Gastrocnemius medialis (tissue), 4 donors: ENCODE data around the gene REXO4. TPM values are rescaled to one million over a fixed set of nuclear protein-coding genes. Genes with fewer than 3 reads are reported as not detected.

Source experiments
- ATAC-seq, 2 donors: fragments of 150-250 bp; one replicate each; pipeline ENCODE4 v1.9.1; 2016
- DNase-seq, 2 donors: peaks; one replicate each; pipeline ENCODE4 v3.0.0-alpha.2; 2019
- H3K27ac ChIP-seq, 4 donors: fragments of 200-600 bp; sonication (generic); 1 replicate in 1 of 4; 2 replicates in 3 of 4; pipeline ENCODE4 v1.5.1; 2016 to 2018; ENCODE audit warnings: mild to moderate bottlenecking in 2 of 4, moderate library complexity in 1 of 4
- H3K27me3 ChIP-seq, 3 donors: fragments of 200-600 bp; sonication (generic) in 2 of 3; 1 replicate in 1 of 3; 2 replicates in 2 of 3; pipeline versions ENCODE4 v1.5.1 to v1.6.0; 2016 to 2019; ENCODE audit warnings: mild to moderate bottlenecking in 1 of 3, moderate library complexity in 1 of 3
- H3K36me3 ChIP-seq, 2 donors: fragments of 200-600 bp; sonication (generic) in 1 of 2; one replicate each; pipeline ENCODE4 v1.5.1; 2017 to 2018
- H3K4me1 ChIP-seq, 2 donors: fragments of 200-600 bp; sonication (generic) in 1 of 2; one replicate each; pipeline ENCODE4 v1.5.1; 2016 to 2017; ENCODE audit warnings: mild to moderate bottlenecking in 2 of 2
- H3K4me3 ChIP-seq, 4 donors: fragments of 200-600 bp; sonication (generic) in 3 of 4; 1 replicate in 1 of 4; 2 replicates in 3 of 4; pipeline ENCODE4 v1.5.1; 2016 to 2019; ENCODE audit warnings: mild to moderate bottlenecking in 2 of 4
- H3K9me3 ChIP-seq, 3 donors: fragments of 200-600 bp; sonication (generic) in 2 of 3; 1 replicate in 1 of 3; 2 replicates in 2 of 3; pipeline ENCODE4 v1.5.1; 2016 to 2019
- POLR2A ChIP-seq, 2 donors: fragments of 450-650 bp; IDR thresholded peaks; one replicate each; pipeline ENCODE4 v1.6.1; 2017; ENCODE audit warnings: antibody characterized with exemption in 2 of 2, mild to moderate bottlenecking in 2 of 2, moderate library complexity in 2 of 2
- in situ Hi-C, 4 donors: fragments of 200-750 bp; cut with MboI; loops; one replicate each; pipeline versions ENCODE4 v1.15.0 to v1.8.0; 2017; ENCODE audit warnings: low sequenced_read_pairs in 4 of 4
- intact Hi-C: fragments of 100-400 bp; cut with DNase I; formaldehyde crosslinking; loops from one replicate; pipeline ENCODE4 v1.15.1; 2023; ENCODE audit warnings: low total_unique reads
- total RNA-seq, 4 donors: library from RNA; depleted of rRNA; stranded (reverse); fragments of >200 nt; gene quantifications; one replicate each; pipeline versions ENCODE4 v1.1.0 to v1.2.3, GENCODE V29; 2016
- TF ChIP-seq, protein P1 (sequence below), 5 experiments: fragments of 450-650 bp in 3 of 5; fragments of 200-600 bp in 2 of 5; sonication (generic) in 2 of 5; IDR thresholded peaks in 4 of 5; conservative IDR thresholded peaks in 1 of 5; 1 replicate in 4 of 5; 2 replicates in 1 of 5; pipeline ENCODE4 v1.5.1; 2016 to 2019; ENCODE audit warnings: antibody characterized with exemption in 5 of 5, mild to moderate bottlenecking in 3 of 5, moderate library complexity in 3 of 5

The REXO4 gene
- total RNA-seq, 4 donors from 2014 or later: 26.1 to 42.5 (median 34.6) TPM

DNA sequence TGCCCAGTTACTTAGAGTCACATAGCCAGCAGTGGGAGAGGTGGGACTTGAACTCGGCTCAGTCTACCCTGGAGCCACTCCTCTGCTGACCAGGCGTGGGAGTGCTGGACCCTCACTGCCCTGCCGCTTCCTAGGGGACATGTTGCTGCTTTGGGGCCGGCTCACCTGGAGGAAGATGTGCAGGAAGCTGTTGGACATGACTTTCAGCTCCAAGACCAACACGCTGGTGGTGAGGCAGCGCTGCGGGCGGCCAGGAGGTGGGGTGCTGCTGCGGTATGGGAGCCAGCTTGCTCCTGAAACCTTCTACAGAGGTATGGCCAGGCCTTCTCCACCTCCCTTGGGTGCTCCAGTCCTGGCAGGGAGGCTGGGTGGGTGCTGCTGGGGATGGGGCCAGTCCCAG, 38.6 kb upstream of the REXO4 start:
- no peak for DNase-seq
- intact Hi-C loops (no loop called here), in situ Hi-C loops (no loop called here)
- TF ChIP-seq, protein P1, sequence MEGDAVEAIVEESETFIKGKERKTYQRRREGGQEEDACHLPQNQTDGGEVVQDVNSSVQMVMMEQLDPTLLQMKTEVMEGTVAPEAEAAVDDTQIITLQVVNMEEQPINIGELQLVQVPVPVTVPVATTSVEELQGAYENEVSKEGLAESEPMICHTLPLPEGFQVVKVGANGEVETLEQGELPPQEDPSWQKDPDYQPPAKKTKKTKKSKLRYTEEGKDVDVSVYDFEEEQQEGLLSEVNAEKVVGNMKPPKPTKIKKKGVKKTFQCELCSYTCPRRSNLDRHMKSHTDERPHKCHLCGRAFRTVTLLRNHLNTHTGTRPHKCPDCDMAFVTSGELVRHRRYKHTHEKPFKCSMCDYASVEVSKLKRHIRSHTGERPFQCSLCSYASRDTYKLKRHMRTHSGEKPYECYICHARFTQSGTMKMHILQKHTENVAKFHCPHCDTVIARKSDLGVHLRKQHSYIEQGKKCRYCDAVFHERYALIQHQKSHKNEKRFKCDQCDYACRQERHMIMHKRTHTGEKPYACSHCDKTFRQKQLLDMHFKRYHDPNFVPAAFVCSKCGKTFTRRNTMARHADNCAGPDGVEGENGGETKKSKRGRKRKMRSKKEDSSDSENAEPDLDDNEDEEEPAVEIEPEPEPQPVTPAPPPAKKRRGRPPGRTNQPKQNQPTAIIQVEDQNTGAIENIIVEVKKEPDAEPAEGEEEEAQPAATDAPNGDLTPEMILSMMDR (IDR thresholded peaks at IDR 0.05 in 4 of 5, conservative IDR thresholded peaks at IDR 0.05 in 1 of 5): no peak
- TF ChIP-seq POLR2A (IDR thresholded peaks at IDR 0.05): no peak
- Histone ChIP-seq H3K27ac (no peak overlapping the region), H3K36me3 (no peaks in the 10 kb centered on the region), H3K4me3 (no peak overlapping the region), H3K4me1 (peaks cover 7 to 19% of the 10 kb centered on the region in 2 donors), H3K9me3 (no peaks in the 10 kb centered on the region), H3K27me3 (no peaks in the 10 kb centered on the region)
- no peak for ATAC-seq

DNA sequence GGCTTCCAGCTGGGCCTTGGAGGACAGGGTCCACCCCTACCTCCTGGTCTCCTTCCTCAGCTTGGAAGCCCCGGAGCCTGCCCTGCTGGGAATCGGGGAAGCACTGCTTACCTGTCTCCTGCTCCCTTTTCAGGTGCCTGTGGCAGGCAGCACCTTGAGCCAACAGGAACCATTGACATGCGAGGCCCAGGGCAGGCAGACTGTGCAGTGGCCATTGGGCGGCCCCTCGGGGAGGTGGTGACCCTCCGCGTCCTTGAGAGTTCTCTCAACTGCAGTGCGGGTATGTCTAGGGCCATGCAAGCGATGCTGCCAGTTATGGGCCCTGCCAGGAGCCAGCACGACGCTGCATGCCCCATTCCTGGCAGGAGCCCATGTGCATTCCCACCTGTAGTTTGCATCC, 38.1 kb upstream of the REXO4 start:
- in situ Hi-C loops: no loop called here
- no peaks in the 10 kb centered on the region for H3K27me3 ChIP-seq
- H3K9me3 ChIP-seq: no peaks in the 10 kb centered on the region
- TF ChIP-seq POLR2A (IDR thresholded peaks at IDR 0.05): no peak
- TF ChIP-seq, protein P1 (IDR thresholded peaks at IDR 0.05 in 4 of 5, conservative IDR thresholded peaks at IDR 0.05 in 1 of 5): no peak
- ATAC-seq (no peak), DNase-seq (no peak)
- no peak overlapping the region for H3K4me3 ChIP-seq
- intact Hi-C loops: no loop called here
- H3K27ac ChIP-seq: no peak overlapping the region
- H3K4me1 ChIP-seq: peaks cover 7 to 18% of the 10 kb centered on the region in 2 donors
- H3K36me3 ChIP-seq: no peaks in the 10 kb centered on the region

DNA sequence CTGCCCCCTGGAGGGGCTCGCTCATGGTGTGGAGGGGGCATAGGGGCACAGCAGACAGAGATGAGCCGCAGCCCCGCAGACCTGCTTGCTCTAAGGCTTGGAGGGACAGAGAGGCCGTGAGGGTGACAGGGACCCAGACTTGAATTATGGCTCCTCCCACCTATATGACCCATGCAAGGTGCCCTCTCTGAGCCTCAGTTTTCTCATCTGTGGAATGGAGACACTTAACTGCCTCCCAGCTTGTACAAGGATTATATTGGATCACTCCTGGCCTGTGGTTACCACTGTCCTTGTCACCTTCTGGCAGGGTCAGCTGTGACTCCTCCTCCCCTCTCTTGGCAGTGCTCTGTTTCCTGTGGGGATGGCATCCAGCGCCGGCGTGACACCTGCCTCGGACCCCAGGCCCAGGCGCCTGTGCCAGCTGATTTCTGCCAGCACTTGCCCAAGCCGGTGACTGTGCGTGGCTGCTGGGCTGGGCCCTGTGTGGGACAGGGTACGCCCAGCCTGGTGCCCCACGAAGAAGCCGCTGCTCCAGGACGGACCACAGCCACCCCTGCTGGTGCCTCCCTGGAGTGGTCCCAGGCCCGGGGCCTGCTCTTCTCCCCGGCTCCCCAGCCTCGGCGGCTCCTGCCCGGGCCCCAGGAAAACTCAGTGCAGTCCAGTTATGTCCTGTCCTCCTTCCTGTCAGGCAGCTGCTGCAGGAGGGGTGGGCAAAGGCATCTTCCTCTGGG, 37.3 kb upstream of the REXO4 start:
- Histone ChIP-seq H3K9me3 (no peaks in the 10 kb centered on the region), H3K4me3 (no peak overlapping the region), H3K4me1 (peaks cover 7 to 13% of the 10 kb centered on the region in 2 donors), H3K36me3 (no peaks in the 10 kb centered on the region), H3K27ac (no peak overlapping the region), H3K27me3 (no peaks in the 10 kb centered on the region)
- DNase-seq (no peak), ATAC-seq (no peak)
- TF ChIP-seq, protein P1 (IDR thresholded peaks at IDR 0.05 in 4 of 5, conservative IDR thresholded peaks at IDR 0.05 in 1 of 5): no peak
- intact Hi-C loops (no loop called here), in situ Hi-C loops (no loop called here)

DNA sequence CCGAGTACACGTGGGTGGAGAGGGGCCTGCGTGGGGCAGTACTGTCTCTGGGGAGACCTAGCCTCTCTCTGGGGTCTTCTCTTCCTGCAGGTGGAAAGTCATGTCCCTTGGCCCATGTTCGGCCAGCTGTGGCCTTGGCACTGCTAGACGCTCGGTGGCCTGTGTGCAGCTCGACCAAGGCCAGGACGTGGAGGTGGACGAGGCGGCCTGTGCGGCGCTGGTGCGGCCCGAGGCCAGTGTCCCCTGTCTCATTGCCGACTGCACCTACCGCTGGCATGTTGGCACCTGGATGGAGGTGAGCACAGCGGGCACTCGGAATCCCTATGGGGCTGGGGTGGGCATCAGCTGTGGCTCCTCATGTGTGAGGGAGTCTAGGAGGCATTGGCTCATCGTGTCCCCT, 36.5 kb upstream of the REXO4 start:
- ATAC-seq (no peak), DNase-seq (no peak)
- no peak for TF ChIP-seq POLR2A (IDR thresholded peaks at IDR 0.05)
- TF ChIP-seq, protein P1 (IDR thresholded peaks at IDR 0.05 in 4 of 5, conservative IDR thresholded peaks at IDR 0.05 in 1 of 5): no peak
- intact Hi-C loops (no loop called here), in situ Hi-C loops (no loop called here)
- H3K4me1 ChIP-seq: peaks cover 6 to 13% of the 10 kb centered on the region in 2 donors
- H3K36me3 ChIP-seq: no peaks in the 10 kb centered on the region
- no peaks in the 10 kb centered on the region for H3K9me3 ChIP-seq
- H3K27ac ChIP-seq: no peak overlapping the region
- no peak overlapping the region for H3K4me3 ChIP-seq
- no peaks in the 10 kb centered on the region for H3K27me3 ChIP-seq

DNA sequence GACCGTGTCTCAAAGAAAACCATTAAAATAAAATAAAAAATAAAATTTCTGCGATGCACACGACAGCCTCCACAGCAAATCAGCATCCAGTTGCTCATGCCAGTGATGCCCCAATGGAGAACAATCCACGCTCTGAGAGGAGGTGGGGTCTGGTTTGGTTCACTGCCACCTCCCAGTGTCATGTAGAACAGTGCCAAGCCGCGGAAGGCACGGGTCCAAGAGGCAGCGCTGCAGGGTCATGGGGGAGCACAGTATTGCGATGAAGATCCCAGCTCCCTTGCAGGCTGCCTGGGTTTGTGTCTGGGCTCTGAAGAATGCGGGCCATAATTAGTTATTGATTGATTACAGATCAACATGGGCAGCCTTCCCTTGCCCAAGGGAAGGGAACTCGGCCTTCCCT, 35.8 kb upstream of the REXO4 start:
- Histone ChIP-seq H3K36me3 (no peaks in the 10 kb centered on the region), H3K4me1 (peaks cover 0 to 7% of the 10 kb centered on the region in 2 donors), H3K27ac (no peak overlapping the region), H3K4me3 (no peak overlapping the region), H3K27me3 (no peaks in the 10 kb centered on the region), H3K9me3 (no peaks in the 10 kb centered on the region)
- DNase-seq (no peak), ATAC-seq (no peak)
- in situ Hi-C loops: no loop called here
- TF ChIP-seq POLR2A (IDR thresholded peaks at IDR 0.05): no peak
- TF ChIP-seq, protein P1 (IDR thresholded peaks at IDR 0.05 in 4 of 5, conservative IDR thresholded peaks at IDR 0.05 in 1 of 5): no peak
- intact Hi-C loops: no loop called here
